GM20000 (cell line): ENCODE measurements around the gene WAPL.
"Not testable (repeated sequence)": the region's sequence is repeated elsewhere in the genome, so short reads cannot be mapped to it uniquely, and the experiment has no call there.

Experiments used
- DNase-seq: peaks from one replicate; pipeline ENCODE4 v3.0.0; 2012; ENCODE audit warnings: low spot score
- TF ChIP-seq, protein P1 (sequence below): IDR thresholded peaks from 2 replicates; pipeline ENCODE4 v1.5.1; 2012; ENCODE audit warnings: mild to moderate bottlenecking, control low read depth; ENCODE audit errors: extremely low read depth, missing control alignments

The WAPL gene

DNA sequence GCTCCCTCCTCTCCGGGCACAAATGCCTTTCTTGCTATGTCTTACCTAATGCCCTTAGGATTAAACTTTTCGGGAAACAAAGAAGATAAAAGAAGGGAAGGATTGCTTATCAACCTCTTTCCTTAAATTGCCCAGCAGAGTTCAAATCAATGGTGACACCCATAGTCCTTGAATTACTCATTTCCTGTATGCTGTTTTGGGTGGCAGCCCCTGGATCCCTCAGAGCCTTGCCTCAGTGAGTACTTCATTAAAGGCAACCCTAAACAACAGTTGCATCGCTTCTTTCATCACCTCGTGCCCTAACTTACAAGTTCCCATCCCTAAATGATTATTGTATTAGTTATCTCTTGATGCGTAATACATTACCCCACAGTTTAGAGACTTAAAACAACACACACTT lies 31.6 kb upstream of the WAPL start:
- TF ChIP-seq, protein P1, sequence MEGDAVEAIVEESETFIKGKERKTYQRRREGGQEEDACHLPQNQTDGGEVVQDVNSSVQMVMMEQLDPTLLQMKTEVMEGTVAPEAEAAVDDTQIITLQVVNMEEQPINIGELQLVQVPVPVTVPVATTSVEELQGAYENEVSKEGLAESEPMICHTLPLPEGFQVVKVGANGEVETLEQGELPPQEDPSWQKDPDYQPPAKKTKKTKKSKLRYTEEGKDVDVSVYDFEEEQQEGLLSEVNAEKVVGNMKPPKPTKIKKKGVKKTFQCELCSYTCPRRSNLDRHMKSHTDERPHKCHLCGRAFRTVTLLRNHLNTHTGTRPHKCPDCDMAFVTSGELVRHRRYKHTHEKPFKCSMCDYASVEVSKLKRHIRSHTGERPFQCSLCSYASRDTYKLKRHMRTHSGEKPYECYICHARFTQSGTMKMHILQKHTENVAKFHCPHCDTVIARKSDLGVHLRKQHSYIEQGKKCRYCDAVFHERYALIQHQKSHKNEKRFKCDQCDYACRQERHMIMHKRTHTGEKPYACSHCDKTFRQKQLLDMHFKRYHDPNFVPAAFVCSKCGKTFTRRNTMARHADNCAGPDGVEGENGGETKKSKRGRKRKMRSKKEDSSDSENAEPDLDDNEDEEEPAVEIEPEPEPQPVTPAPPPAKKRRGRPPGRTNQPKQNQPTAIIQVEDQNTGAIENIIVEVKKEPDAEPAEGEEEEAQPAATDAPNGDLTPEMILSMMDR, result no peak

DNA sequence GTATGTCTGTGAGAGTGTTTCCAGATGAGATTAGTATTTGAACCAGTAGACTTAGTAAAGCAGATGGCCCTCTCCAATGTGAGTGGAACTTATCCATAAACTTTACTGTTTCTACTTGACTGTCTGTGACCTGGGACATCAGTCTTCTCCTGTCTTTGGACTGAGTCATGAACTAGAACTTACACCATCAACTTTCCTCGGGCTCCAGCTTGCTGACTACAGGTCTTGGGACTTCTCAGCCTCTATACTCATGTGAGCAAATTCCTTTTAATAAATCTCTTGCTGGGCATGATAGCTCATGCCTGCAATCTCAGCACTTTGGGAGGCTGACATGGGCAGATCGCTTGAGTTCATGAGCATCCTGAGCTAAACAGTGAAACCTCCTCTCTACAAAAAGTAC lies 25.7 kb upstream of the WAPL start:
- DNase-seq, result no peak
- TF ChIP-seq, protein P1, result no peak

More for the DNA sequence above, 31.6 kb upstream of the WAPL start:
- no peak for DNase-seq

DNA sequence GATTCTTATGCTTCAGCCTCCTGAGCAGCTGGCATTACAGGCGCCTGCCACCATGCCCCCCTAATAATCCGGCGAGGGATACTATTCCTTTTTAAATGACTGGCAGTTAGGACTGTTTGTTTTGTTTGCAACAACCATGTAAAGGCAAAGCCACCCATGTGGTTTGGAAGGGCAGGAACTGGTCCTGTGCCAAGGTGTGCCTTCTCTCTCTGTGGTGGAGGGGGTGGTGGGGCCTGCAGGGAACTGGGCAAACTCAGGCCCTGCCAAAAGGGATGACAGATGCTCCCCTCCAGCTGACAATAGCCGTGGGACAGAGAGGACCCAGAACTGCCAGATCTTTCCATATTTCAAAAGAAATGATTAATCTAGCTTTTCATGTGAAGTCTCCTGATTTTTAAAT lies 23.5 kb upstream of the WAPL start:
- TF ChIP-seq, protein P1, result no peak
- DNase-seq, result no peak

DNA sequence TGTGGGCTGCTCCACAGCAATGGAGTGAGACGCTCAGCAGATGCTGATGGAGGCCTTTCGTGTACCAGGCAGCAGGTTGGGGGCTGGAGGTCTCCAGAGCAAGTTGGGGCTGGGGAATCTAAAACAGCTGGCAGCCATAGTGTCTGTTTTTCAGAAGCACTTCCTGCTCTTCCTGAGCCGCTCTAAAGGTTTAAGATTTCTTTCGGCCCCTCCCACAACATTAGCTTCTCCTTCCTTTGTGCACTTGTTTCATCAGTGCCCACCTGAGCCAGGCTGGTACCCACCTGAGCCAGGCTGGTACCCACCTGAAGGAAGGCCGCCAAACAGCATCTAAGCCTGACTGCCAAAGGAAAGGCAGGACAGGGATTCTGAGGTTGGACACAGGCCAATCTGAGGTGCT lies 18.4 kb upstream of the WAPL start:
- DNase-seq, result no peak
- TF ChIP-seq, protein P1, result no peak

DNA sequence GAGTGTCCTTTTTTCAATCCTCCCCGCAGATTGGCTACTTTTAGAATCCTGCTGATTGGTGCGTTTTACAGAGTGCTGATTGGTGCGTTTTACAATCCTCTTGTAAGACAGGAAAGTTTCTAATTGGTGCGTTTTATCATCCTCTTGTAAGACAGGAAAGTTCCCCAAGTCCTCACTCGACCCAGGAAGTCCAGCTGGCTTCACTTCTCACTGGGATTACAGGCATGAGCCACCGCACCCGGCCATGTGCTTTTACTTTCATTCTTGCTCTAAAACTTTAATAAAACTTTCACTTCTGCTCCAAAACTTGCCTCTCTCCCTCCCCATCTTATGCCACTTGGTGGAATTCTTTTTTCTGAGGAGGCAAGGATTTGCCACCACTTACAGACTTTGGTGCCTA lies 17.0 kb upstream of the WAPL start:
- TF ChIP-seq, protein P1, result no peak
- DNase-seq, result no peak

DNA sequence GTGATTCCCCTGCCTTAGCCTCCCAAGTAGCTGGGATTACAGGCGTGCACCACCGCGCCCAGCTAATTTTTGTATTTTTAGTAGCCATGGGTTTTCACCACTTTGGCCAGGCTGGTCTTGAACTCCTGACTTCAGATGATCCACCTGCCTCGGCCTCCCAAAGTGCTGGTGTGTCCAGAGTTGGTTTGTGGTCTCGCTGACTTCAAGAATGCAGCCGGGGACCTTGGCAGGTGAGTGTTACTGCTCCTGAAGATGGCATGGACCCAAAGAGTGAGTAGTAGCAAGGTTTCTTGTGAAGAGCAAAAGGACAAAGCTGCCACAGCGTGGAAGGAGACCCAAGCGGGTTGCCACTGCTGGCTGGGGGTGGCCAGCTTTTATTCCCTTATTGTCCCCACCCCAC lies 16.4 kb upstream of the WAPL start:
- not testable (repeated sequence) for DNase-seq

DNA sequence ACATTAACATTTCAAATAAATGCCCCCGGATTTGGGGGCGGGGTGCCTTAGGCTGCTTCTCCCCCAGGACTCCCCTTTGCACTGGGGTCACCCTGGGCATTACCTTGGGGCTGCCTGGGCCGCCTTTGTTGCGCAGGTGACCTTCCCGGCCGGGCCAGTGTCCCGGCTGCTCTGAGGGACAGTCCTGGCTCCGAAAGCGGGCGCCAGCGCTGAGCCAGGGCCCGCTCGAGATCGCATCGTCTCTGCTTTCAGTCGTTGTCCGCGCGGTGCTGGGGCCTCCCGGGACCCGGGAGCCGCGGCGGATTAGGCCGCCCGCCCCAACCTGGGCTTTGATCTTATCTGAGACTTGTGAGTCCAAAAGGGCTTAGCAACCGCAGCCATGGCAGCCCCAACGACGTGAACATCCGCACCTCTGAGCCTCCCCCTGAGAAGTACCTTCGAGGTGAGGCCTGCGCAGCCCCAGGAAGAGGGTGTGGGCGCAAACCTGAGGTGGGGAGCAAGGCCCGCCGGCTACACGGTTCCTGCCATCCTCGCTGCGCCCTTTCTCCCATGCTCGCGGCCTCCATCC lies 14.8 kb upstream of the WAPL start:
- TF ChIP-seq, protein P1, result no peak
- peak; percentile 62 for DNase-seq

DNA sequence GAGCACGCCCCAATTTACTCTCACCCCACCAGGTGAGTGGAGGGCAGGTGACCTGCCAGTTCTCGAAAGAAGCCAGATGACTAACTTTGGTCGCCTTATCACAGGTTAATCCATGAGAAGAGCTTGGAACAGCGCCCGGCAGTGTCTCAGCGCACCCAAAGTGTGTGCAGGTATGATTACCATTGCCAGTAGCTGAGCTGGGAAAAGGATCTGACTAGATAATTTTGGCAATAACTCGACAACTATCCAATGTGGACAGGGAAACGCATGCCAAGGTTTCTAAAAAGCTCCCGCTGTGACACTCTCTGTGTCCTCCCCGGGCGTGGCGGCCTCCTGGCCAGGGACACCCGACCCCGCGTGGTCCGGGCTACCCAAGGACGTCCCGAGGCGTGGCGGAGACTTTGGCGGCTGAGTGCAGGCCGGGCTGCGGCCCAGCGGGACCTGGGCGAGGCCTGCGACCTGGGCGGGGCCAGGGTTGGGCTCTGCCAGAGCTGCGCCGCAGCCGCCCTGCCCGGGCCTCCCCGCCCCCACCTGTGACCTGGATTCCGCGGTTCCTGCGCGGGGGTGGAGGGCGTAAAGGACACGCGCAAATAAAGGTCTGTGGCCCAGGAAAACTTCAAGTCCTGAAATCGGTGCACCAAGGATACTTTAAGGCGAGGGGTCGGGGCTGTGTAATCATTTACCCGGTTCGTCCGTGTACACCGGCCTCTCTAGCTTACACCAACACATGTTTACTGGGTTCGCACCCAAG lies 13.7 kb upstream of the WAPL start:
- peak; percentile 83 for DNase-seq

More for the DNA sequence above, 13.7 kb upstream of the WAPL start:
- TF ChIP-seq, protein P1, result no peak
